ENCODE results near the gene LRR1.
A peak's percentile ranks its signal among the peaks of the same experiment; 100 is the strongest.
"Not testable (repeated sequence)": the region's sequence is repeated elsewhere in the genome, so short reads cannot be mapped to it uniquely, and the experiment has no call there.

Gene LRR1

GRCh38 chr14:49586673-49587460, 11.9 kb upstream of the LRR1 start:
- DNase-seq = peak; percentile 75

DNA sequence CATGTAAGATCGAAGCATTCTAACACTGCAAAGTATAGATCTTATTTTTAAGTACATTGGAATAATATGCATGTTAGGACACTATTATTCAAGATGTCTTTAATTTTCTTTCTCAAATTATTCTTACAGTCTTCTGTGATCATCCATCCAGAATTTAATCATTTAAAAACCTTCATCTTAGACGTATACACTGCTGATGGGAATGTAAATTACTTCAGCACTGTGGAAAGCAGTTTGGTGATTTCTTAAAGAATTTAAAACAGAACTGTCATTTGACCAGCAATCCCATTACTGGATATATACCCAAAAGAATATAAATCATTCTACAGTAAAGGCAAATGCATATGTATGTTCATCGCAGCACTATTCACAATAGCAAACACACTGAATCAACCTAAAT, 9.4 kb upstream of the LRR1 start:
- DNase-seq = no peak

DNA sequence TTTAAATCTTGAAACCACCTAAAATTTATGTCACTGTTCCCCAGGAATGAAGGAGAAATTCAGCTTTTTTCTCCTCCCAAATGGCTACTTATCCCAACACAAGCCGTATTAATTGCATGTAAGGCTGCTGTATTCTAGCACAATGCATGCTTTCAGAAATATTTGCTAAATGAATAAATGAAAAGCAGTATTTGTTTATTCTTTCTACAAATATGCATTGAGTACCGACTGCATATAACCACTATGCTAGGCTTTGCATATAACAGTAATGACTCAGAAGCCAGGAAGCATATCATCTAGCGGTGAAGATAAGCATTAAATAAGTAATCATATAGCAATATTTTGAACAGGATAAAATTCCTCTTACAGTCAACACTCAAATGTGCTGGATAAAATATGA, 5.7 kb upstream of the LRR1 start:
- no peak for DNase-seq

GRCh38 chr14:49594347-49595091, 4.2 kb upstream of the LRR1 start:
- DNase-seq = no peak

- peak; percentile 44 for DNase-seq
Observed at GRCh38 chr14:49598189-49598484, 603 bp upstream of the LRR1 start.

- no peak for DNase-seq
Observed at GRCh38 chr14:49607583-49607982, 8.8 kb downstream of the LRR1 start.

GRCh38 chr14:49612251-49612650, 13.5 kb downstream of the LRR1 start:
- no peak for DNase-seq

GRCh38 chr14:49612671-49613070, 13.9 kb downstream of the LRR1 start:
- no peak for DNase-seq

GRCh38 chr14:49614196-49614595, 15.5 kb downstream of the LRR1 start:
- DNase-seq = no peak

DNA sequence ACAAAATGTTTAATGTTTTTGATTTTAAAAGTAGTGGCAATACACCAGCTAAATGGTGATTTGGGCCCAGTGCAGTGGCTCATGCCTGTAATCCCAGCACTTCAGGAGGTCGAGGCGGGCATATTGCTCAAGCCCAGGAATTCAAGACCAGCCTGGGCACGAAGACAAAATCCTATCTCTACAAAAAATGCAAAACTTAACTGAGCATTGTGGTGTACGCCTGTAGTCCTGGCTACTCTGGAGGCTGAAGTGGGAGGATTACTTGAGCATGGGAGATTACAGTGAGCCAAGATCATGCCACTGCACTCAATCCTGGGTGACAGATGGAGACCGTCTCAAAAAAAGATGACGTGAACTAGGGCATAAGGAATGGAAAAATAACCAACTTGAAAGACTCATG, 17.0 kb downstream of the LRR1 start:
- DNase-seq = no peak

- no peak for DNase-seq
Observed at GRCh38 chr14:49617852-49618519, 19.2 kb downstream of the LRR1 start.

DNA sequence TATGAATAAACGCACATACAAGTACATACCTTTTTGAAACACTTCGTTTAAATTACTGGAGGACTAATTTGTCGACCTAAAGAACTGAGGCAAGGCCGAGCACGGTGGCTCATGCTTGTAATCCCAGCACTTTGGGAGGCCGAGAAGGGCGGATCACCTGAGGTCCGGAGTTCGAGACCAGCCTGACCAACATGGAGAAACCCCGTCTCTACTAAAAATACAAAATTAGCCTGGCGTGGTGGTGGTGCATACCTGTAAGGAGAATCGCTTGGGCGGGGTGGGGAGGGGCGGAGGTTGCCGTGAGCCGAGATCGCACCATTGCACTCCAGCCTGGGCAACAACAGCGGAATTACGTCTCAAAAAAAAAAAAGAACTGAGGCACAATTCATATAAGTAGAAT, 20.5 kb downstream of the LRR1 start:
- not testable (repeated sequence) for DNase-seq

DNA sequence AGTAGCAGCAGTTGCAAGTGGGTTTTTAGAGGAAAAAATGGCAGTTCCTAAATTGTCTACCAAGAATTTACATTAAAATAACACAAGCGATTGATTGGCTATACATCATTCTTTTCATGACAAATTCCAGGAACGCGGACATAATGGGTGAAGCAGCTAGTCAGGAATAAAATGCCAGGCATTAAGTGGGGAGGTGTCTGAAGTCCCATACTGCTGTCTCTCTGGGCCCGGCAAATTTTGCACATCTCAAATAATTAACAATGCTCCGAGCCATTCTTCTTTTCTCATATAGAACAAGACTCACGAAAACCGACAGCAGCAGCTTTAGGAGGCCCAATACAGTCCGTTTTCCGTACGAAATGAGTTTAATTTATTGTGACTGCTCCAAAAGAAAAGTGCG, 21.0 kb downstream of the LRR1 start:
- no peak for DNase-seq

DNA sequence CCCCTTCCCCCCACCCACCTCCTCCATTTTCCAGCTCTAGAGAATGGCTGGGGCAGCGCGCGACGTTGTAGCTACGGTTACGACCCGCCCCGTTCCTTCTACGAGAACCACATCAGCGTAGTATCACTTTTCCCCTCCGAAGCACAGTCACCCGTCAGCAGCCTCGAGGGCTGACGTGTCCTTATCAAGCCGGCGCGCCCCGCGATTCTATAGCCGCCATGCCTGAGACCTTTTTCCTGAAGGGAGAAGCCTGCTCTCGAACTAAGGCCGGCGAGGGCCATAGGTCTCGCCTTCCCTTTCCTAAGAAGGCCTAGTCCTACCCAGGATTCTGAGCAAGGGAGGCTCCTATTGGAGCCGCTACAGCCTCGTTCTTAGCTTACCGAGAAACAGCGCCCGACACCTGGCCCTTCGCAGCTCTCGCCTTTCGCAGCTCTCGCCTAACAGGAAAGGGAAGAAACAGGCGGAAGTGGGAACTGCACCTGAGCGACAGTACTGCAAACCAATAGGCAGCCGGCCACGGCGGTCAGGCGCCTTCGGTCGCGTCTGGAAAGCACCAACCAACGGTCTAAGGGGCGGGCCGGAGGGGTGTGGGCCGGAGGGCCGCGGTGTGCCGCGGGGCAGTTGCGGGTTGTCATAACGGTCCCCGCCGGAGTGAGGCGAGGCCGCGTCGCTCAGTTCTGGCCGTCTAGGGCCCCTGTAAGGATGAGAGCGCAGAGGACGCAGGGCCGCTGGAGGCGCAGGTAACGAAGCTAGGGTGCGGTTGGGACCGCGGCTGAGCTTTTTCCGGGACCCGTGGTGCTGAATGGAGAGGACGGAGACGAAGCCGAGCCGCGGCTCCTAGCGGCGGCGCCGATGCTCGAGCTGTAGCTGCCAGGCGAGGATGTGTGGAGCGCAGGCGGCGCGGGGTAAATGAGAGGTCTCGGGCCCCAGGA, 21.7 kb downstream of the LRR1 start, which contains the start of the genes MGAT2 and RPL36AL:
MGAT2 (plus strand) TSS at position 618 of the 932 bp plus-strand sequence. CDS start 470 bp downstream, outside the sequence.
RPL36AL (minus strand) TSS at position 445 of the 932 bp plus-strand sequence. CDS start 1,522 bp downstream, outside the sequence.
- DNase-seq = peak; percentile 96

GRCh38 chr14:49621114-49621881, 22.6 kb downstream of the LRR1 start:
- peak; percentile 73 for DNase-seq

DNA sequence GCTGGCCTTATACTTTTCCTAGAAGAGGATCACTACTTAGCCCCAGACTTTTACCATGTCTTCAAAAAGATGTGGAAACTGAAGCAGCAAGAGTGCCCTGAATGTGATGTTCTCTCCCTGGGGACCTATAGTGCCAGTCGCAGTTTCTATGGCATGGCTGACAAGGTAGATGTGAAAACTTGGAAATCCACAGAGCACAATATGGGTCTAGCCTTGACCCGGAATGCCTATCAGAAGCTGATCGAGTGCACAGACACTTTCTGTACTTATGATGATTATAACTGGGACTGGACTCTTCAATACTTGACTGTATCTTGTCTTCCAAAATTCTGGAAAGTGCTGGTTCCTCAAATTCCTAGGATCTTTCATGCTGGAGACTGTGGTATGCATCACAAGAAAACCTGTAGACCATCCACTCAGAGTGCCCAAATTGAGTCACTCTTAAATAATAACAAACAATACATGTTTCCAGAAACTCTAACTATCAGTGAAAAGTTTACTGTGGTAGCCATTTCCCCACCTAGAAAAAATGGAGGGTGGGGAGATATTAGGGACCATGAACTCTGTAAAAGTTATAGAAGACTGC, 23.4 kb downstream of the LRR1 start:
- DNase-seq = no peak

DNA sequence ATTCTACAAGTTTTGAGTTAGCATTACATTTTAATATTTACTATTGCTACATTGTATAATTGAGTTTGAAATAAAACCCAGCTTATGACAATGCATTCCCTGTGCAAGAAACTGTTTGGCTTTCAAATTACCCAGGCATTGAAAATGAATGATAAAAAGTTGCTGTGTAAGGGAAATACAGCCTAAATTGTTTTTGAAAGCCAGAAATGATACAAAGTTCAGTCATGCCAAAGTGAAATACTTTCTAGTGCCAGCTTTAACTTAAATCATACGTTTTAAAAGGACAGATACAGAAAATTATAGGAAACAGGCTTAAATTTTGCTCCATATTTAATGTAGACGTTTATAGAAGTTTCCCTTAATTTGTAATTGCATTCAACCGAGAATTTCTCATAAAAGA, 24.6 kb downstream of the LRR1 start:
- no peak for DNase-seq

DNA sequence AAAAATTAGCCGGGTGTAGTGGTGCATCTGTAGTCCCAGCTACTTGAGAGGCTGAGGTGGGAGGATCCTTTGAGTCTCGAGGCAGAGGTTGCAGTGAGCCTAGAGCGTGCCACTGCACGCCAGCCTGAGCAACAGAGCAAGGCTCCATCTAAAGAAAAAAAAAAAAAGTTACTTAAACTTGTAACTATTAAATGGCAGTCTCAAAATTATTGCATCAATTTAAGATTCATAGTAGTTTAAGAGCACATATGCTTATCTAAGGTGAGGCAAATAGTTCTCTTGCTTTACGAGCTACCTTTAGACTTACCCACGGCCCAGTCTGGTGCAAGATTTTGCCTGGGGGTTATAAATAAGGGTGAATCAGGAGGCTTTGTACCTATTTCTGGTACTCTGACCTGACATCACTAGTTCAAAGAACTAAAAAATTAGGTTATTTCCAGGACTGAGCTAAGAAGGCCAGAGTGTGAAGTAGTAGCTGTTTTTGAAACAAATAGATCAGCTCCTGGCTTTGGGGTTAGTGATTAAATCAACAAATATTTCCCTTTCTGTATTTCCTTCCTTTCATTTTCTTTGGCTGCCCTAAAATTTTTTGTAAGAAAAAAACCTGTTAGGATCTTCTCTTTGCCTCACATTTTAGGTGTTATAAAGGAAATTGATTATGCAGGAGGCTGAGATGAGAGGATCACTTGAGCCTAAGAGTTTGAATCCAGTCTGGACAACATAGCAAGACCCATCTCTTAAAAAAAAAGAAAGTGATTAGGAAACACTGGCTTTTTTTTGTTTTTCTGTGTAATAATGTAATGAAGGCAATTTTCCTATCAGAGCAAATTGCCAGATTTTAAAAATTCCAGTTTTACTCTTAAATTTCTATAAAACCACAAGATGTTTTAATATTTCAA, 25.4 kb downstream of the LRR1 start:
- DNase-seq = no peak

DNA sequence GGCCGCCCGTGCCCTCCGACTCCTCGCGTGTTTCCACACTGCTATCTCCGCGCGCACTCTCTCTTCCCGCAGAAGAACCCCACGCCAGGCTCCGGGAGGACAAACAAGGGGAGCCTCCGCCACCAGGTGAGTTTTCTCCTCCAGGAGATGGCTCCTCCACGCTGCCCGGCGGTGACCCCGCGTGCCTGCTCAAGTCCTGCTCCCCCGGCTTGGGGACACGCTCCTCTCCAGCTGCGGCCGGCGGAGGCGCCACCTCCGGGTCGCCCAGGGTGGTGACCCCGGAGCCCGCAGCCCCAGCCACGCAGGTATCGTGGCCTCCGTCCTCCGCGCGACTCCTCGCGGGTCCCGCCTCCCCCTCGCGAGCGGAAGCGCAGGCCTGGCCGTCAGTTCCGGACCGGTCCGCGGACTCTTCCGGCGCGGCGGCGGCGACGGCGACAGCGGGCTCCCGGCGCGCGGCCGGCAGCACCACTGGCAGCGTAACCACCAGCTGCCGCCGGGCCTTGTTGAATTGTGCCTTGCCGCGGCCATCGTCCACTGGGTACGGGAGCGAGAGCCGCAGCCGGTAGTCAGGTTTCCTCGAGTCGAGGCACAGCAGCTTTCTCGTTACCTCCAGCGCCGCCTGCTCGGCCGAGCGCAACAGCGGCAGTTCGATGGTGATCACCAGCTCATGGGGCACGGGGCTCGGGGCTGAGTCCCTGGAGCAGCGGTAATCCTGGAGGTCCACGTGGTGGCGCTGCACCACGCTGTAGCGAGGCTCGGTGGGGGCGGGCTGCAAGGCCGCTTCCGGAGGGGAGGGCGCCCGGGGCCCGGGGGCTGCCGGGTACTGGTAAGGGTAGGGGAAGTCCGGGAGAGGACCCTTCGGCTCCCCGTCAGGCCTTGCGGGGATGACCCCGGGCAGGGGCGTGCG, 35.2 kb downstream of the LRR1 start:
- DNase-seq = peak; percentile 96
